GM12875 (cell line): ENCODE data around the gene SBNO1.
"Not testable (repeated sequence)": the region's sequence is repeated elsewhere in the genome, so short reads cannot be mapped to it uniquely, and the experiment has no call there.

Experiments used
- H3K4me3 ChIP-seq: one replicate; pipeline ENCODE4 v1.5.1; 2011; ENCODE audit warnings: low read depth, low read length, control low read depth
- TF ChIP-seq, protein P1 (sequence below): IDR thresholded peaks from 2 replicates; pipeline ENCODE4 v1.5.1; 2011; ENCODE audit warnings: low read depth, mild to moderate bottlenecking, control low read depth, inconsistent platforms, low read length, moderate library complexity, borderline replicate concordance; ENCODE audit not compliant: insufficient read depth

SBNO1 gene

DNA sequence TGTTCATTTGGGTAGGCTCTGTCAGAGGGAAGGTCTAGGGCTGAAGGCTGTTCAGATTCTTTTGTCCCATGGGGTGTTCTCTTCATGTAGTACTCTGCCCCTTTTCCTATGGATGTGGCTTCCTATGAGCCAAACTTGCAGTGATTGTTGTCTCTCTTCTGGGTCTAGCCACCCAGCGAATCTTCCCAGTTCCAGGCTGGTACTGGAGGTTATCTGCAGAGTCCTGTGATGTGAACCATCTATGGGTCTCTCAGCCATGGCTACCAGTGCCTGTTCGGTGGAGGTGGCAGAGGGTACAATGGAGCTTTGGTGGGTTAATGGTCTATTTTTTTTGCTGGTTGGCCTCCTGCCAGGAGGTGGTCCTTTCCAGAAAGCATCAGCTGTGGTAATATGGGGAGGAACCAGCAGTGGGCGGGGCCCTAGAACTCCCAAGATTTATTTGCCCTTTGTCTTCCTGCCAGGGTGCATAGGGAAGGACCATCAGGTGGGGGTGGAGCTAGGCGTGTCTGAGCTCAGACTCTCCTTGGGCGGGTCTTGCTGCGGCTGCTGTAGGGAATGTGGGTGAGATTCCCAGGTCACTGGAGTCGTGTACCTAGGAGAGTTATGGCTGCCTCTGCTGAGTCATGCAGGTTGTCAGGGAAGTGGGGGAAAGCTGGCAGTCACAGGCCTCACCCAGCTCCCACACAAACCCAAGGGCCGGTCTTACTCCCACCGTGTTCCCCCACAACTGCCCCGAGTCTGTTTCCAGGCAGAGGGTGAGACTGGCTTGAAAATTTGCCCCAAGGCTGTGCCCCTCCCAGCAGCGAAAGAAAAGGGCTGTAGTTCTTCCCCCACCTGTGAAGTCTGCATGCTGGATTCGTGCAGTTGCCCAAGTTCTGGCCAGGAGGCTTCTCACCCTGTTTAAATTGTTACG lies 113.9 kb downstream of the SBNO1 start:
- H3K4me3 ChIP-seq: no peak overlapping the region
- TF ChIP-seq, protein P1, sequence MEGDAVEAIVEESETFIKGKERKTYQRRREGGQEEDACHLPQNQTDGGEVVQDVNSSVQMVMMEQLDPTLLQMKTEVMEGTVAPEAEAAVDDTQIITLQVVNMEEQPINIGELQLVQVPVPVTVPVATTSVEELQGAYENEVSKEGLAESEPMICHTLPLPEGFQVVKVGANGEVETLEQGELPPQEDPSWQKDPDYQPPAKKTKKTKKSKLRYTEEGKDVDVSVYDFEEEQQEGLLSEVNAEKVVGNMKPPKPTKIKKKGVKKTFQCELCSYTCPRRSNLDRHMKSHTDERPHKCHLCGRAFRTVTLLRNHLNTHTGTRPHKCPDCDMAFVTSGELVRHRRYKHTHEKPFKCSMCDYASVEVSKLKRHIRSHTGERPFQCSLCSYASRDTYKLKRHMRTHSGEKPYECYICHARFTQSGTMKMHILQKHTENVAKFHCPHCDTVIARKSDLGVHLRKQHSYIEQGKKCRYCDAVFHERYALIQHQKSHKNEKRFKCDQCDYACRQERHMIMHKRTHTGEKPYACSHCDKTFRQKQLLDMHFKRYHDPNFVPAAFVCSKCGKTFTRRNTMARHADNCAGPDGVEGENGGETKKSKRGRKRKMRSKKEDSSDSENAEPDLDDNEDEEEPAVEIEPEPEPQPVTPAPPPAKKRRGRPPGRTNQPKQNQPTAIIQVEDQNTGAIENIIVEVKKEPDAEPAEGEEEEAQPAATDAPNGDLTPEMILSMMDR: no peak

DNA sequence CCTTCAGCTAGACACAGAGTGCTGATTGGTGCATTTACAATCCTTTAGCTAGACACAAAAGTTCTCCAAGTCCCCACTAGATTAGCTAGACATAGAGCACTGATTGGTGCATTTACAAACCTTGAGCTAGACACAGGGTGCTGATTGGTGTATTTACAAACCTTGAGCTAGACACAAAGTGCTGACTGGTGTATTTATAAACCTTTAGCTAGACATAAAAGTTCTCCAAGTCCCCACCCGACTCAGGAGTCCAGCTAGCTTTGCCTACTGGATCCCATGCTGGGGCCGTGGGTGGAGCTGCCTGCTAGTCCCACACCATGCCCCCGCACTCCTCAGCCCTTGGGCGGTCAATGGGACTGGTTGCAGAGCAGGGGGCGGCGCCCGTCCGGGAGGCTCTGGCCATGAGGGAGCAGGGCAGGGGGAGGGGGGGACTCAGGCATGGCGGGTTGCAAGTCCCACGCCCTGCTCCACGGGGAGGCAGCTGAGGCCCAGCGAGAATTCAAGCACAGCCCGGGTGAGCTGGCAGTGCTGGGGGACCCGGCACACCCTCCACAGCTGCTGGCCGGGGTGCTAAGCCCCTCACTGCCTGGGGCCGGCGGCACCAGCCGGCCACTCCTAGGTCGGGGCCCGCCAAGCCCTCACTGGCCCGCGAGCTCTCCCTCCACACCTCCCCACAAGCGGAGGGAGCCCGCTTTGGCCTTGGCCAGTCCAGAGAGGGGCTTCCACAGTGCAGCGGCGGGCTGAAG lies 115.5 kb downstream of the SBNO1 start:
- H3K4me3 ChIP-seq: not testable (repeated sequence)

DNA sequence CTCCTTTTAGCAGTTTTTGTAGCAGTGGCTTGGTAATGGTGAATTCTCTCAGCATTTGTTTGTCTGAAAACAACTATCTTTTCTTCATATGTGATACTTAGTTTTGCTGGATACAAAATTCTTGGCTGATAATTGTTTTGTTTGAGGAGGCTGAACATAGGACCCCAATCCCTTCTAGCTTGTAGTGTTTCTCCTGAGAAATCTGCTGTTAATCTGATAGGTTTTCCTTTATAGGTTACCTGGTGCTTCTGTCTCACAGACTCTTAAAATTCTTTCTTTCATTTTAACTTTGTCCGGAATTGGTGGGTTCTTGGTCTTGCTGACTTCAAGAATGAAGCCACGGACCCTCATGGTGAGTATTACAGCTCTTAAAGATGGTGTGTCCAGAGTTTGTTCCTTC lies 116.5 kb downstream of the SBNO1 start:
- not testable (repeated sequence) for H3K4me3 ChIP-seq

DNA sequence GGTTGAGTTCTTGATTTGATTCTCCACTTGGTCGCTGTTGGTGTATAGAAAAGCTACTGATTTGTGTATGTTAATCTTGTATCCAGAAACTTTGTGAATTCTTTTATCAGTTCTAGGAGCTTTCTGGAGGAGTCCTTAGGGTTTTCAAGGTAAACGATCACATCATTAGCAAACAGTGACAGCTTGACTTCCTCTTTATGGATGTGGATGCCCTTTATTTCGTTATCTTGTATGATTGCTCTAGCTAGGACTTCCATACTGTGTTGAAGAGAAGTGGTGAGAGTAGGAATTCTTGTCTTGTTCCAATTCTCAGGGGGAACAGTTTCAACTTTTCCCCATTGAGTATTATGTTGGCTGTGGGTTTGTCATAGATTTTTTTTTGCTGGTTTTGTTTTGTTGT lies 119.0 kb downstream of the SBNO1 start:
- TF ChIP-seq, protein P1: no peak
- H3K4me3 ChIP-seq: no peak overlapping the region

DNA sequence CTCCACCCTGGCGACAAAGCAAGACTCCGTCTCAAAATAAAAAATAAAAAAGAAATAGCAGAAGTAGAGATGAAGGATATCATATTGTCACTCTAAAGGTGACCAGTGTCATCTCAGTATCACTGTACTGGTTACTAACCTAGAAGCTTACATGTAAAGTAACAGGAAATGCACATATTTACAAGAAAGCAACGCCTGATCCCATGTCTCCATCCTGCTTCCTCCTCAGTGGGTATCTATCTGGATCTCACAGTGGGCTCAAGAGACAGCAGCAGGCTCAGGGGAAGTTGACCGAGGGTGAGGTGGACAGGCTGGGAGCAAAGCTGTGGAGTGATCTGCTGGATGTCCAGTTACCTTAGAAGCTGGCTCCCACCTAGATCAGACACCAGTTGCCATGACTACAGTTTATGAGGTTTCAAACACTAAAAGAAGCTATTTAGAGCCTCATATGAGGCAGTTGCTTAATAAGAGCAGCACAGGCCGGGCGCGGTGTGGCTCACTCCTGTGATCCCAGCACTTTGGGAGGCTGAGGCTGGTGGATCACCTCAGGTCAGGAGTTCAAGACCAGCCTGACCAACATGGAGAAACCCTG lies 120.9 kb downstream of the SBNO1 start:
- TF ChIP-seq, protein P1: no peak
- H3K4me3 ChIP-seq: no peak overlapping the region

DNA sequence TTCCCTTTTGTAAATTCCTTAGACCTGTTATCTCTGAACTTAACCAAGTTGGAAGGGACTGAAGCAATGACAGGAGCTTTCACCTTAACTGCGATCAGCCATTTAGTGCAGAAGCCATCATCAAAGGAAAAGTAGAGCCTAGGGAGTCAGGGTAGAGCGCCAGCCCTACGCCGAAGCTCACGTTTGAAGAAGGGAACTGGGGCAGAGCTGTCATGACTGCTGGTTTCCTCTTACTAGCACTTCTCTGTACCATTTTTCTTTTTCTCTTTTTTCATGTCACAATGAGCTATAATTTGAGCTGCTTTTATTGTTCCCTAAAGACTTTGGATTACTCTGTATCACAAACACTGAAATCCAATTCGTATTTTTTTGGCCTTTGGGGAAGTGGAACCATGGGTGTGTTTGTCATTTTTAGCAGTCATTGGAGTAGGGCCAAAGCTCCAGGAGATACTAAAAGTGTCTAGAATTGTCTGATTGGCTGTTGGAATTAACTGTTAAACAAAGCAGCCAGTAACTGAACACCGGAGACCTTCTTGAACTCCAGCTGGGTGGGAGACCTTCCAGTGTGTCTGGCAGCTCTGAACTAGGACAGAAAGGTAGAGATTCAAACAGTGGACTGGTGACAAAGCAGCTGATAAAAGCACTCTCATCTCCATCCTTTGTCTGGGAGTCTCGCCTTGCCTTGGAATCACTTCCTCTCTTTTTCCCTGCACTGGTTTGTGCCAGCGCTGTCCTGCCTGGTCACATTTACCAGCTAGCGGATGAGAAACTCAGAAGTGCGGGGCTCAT lies 122.3 kb downstream of the SBNO1 start:
- TF ChIP-seq, protein P1: no peak
- no peak overlapping the region for H3K4me3 ChIP-seq
